Breast epithelium (tissue), 3 donors: ENCODE results near the gene DYNC1I1.

Source experiments
- POLR2A ChIP-seq: fragments of 450-650 bp; IDR thresholded peaks from one replicate; pipeline ENCODE4 v1.6.1; 2016; ENCODE audit warnings: antibody characterized with exemption, mild to moderate bottlenecking, moderate library complexity
- TF ChIP-seq, protein P1 (sequence below), 3 donors: fragments of 450-650 bp; IDR thresholded peaks; one replicate each; pipeline ENCODE4 v1.5.1; 2016 to 2017; ENCODE audit warnings: antibody characterized with exemption in 3 of 3, mild to moderate bottlenecking in 3 of 3, moderate library complexity in 3 of 3

DNA sequence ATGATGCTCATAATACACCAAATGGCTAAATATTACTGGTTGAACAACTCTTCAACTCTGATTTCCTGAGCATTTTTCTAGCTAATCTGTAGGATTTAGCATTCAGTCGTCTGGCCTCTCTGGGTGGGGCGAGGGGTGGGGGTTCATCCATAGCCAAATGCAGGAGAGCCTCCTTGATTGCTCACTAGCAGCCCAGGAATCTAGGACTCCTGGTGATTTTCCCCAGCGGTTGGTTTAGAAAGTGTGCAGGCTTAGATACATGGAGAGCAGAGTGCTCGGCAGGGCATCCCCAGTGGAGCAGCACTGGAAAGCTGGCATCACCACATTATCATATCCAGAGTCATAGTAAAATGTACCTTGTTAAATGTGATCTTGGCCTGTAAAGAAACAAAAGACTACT, 136.1 kb downstream of the DYNC1I1 start:
- TF ChIP-seq, protein P1, sequence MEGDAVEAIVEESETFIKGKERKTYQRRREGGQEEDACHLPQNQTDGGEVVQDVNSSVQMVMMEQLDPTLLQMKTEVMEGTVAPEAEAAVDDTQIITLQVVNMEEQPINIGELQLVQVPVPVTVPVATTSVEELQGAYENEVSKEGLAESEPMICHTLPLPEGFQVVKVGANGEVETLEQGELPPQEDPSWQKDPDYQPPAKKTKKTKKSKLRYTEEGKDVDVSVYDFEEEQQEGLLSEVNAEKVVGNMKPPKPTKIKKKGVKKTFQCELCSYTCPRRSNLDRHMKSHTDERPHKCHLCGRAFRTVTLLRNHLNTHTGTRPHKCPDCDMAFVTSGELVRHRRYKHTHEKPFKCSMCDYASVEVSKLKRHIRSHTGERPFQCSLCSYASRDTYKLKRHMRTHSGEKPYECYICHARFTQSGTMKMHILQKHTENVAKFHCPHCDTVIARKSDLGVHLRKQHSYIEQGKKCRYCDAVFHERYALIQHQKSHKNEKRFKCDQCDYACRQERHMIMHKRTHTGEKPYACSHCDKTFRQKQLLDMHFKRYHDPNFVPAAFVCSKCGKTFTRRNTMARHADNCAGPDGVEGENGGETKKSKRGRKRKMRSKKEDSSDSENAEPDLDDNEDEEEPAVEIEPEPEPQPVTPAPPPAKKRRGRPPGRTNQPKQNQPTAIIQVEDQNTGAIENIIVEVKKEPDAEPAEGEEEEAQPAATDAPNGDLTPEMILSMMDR (IDR thresholded peaks at IDR 0.05): no peak
- TF ChIP-seq POLR2A: no peak
